DMS53 (cell line): Measurements from ENCODE around the gene TSPAN4.

Source experiments
- DNase-seq: peaks from one replicate; lab custom pipeline; 2025; lab: John Stamatoyannopoulos, UW

Gene TSPAN4

DNA sequence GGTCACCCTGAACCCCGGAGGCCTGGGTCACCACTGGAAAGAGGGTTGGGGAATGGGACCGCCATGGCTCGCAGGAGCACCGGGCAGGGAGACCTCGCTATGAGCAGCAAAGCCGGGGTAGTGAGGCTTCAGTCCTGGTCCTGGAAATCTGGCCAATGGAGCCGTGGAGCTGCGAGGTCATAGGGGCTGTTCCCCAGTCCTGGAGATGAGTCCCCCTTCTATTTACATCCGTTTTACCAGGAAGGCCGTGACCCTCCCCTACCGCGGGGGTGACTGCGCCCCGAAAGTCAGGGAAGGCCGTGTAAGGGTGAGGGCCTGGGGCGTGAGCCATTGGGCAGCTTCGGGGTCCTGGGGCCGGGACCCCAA is 38.1 kb upstream of the TSPAN4 start:
- peak; percentile 68 for DNase-seq

- DNase-seq: peak; percentile 83
Observed at GRCh38 chr11:808427-809286, 34.0 kb upstream of the TSPAN4 start.

DNA sequence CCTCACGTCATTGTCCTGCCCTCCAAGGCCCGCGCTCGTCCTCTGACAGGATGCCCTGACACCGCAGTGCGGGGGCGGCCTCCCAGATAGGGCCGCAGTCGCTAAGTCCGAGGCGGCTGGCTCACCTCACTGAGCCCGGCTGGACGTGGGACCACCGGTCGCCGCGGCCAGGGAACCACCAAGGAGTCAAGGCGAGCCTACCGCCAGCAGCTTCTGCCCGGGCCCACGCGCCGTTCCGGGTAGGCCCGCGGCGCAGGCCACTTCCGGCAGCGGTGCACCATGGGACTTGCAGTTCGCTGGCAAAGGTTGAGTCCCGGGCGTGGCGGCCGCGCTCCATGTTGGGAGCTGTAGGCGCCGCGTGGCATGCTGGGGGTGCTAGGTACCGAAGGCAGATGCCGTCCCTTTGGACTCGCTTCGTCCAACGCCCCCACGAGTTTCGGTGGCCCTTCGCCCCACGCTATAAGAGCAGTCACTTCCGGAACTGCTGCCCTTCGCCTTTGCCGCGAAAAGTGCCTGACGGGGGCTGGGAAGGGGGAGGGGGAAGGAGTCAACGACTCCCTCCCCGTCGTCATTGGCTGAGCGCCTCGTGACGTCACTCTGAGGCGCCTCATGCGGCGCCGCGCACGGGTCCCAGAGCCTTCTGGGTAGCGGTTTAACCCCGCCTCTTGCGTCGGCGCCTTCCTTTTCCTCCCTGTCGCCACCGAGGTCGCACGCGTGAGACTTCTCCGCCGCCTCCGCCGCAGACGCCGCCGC is 33.2 kb upstream of the TSPAN4 start, which contains the start of gene RPLP2:
Gene RPLP2 (plus strand): TSS at position 681 of the 753 bp plus-strand sequence. CDS start 268 bp downstream, outside the sequence.
- peak; percentile 100 for DNase-seq

GRCh38 chr11:810040-810567 is 32.5 kb upstream of the TSPAN4 start:
- peak; percentile 71 for DNase-seq

DNA sequence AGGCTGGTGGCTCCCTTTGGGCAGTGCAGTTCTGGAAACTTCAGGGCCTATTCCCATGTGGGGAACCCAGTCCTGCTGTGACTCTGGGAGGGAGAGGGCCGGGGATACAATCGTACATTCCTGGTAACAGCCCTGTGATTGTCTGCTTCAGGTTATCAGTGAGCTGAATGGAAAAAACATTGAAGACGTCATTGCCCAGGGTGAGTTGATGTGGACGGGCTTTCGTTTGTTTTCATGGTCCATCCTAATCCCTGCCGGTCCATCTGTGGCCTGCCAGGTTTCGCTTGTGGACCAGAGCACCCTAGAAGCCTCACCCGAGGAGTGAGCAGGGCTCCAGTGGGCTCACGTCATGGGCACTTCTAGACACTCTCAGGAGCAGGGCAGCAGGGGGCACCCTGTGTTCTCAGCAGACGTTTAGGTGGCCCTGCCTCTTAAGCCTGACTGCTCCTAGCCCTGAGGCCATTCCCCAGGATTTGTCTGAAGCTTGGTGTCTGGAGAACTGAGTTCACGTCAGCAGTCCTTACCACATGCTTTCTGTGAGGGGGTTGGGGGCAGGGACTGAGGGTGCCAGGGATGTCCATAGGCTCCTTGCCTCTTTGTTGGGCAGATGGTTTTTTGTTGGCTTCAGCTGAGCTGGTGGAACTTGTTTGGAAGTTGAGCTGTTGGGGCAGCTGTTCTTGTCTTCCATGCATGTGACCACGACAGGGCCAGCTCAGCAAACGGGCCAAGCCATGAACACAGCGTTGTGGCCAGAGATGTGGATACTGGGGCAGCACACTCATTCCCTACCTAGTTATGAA is 31.0 kb upstream of the TSPAN4 start:
- DNase-seq: no peak

- DNase-seq: no peak
Observed at GRCh38 chr11:812390-812789, 30.3 kb upstream of the TSPAN4 start.

DNA sequence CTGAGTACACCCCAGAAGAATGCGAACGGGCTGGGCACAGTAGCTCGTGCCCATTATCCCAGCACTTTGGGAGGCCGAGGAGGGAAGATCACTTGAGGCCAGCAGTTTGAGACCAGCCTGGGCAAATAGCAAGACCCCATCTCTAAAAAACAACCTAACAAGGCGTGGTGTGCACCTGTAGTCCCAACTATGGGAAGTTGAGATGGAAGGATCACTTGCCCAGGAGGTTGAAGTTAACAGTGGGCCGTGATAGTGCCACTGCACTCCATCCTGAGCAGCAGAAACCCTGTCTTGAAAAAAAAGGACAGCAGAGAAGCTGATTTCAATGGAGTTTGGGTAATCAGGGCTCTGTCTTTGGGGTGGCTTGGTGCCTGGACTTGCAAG is 29.6 kb upstream of the TSPAN4 start:
- DNase-seq: no peak

DNA sequence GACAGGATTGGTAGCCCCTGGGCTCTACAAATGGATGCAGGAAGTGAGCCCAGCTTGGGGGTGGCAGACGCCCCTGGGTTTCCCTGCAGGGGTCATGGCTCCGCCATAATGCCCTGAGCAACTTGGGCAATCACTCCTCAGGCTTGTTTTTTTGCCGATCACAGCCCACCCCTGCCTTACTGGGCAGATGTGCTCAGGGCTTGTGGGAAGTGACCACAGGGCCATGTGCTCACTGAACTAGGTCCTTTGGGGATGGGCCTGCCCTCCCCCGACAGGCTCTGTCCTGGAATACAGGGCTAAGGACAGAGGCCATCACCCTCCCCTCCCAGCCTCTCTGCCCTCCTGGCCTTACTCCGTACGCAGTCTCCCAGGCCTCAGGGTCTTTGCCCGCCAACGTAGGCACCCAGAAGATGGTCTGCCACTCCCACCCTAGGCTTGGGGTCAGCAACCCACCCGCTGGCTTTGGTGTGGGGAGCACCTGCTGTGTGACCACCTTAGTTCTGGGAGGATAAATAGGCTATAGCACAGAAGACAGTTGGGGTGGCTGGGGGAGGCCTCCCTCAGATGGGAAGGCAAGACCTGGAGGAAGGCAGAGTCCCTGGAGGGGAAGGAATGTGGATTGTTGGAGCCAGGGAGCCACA is 29.1 kb upstream of the TSPAN4 start:
- no peak for DNase-seq

GRCh38 chr11:815675-816432 is 26.8 kb upstream of the TSPAN4 start:
- DNase-seq: no peak

GRCh38 chr11:816433-816779 is 26.2 kb upstream of the TSPAN4 start:
- DNase-seq: peak; percentile 56

- DNase-seq: peak; percentile 64
Observed at GRCh38 chr11:818396-819128, 24.1 kb upstream of the TSPAN4 start, which contains the start of gene PNPLA2. TSS of gene PNPLA2 (plus strand) at chr11:818914. CDS start at chr11:819719, 805 bp downstream.

GRCh38 chr11:819129-819931 is 23.3 kb upstream of the TSPAN4 start:
- peak; percentile 98 for DNase-seq

GRCh38 chr11:819943-820649 is 22.6 kb upstream of the TSPAN4 start:
- peak; percentile 99 for DNase-seq

DNA sequence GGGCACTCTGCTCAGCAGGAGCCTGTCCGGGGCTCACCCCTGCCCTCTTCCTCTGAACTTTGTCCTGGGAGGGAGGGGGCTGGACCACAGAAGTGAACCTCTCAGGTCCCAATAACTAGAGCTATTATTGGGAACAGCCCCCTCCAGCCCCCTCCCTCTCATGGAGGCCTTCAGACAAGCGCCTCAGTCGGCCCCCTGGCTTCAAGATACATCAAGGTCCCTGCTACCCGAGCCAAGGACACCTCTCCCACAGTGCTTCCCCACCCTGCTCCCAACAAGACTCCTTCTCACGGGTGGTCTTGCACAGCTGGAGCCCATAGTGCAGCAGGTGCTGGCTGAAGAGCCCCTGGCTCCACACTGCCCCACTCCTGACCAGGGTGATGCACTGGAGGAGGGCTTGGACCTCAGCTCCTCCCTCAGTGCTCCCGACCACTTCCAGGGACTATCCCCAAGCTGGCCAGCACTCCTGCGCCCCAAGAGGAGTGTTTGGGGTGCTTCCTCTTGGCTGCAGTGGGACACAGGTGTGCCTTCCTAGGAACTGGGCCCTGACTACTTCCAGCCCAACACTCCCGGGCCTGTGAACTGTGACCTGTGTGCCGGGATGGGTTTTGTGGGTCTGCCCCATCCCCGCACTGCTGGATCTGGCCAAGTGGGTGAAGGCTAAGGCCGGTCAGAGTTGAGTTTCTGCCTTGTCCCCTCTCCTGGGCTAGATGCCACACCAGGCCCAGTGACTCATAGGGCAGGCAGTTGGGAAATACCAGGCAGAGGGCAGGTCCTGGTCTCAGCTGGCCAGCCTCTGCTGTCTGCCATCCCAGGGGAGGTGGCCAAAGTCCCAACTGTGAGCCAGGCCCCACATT is 21.8 kb upstream of the TSPAN4 start:
- DNase-seq: peak; percentile 84

DNA sequence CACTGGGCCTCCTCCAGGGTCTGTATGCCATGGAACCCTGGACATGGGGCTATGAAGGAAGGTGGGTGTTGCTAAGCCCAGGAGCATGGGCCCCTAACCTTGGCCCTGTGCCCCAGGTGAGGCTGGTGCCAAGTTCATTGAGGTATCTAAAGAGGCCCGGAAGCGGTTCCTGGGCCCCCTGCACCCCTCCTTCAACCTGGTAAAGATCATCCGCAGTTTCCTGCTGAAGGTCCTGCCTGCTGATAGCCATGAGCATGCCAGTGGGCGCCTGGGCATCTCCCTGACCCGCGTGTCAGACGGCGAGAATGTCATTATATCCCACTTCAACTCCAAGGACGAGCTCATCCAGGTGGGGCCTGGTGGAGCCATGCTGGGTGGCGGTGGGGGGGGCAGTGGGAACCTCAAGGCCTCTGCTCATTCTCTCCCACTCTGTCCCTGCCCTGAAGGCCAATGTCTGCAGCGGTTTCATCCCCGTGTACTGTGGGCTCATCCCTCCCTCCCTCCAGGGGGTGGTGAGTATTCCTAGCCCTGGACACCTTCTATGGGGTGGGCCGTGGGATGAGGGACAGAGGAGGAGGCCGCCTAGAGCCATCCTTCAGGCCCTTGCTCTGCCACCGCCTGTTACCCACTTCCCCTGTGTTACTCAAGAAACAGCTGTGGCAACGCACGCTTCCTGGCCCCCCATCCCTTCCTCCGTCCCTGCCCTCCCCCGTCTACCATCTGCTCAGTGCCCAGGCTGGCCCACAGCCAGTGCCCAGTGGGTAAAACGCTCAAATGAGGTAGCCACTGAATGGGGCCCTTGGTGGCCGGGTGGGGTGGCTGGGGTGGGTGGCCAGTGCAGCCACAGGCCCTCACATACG is 20.9 kb upstream of the TSPAN4 start:
- DNase-seq: peak; percentile 61

DNA sequence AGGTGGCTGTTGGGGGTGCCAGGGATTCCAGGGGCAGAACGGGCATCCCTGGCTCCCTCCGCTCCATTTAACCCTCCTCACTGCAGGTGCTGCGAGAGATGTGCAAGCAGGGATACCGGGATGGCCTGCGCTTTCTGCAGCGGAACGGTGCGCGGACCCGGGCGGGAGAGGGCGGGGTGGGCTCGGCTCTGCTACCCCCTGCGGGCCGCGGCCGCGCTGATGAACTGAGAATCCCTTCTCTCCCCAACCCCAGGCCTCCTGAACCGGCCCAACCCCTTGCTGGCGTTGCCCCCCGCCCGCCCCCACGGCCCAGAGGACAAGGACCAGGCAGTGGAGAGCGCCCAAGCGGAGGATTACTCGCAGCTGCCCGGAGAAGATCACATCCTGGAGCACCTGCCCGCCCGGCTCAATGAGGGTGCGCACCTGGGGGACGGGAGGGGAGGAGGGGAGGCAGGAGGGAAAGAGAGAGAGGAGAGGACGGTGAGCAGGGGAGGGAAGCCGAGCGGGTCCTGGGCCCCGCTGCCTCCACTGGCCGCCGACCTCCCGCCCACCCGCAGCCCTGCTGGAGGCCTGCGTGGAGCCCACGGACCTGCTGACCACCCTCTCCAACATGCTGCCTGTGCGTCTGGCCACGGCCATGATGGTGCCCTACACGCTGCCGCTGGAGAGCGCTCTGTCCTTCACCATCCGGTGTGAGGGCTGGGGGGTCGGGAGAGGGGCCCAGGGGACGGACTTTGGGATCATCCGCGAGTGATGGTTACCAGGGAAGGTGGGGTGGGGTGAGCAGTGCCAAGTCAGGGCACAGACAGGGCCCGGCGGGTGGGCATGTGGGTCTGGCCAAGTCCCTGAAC is 19.0 kb upstream of the TSPAN4 start:
- peak; percentile 91 for DNase-seq
